Limb (tissue), 2 donors: ENCODE measurements around the gene EDIL3.

Source experiments
- DNase-seq, 2 donors: peaks; one replicate each; pipeline ENCODE4 v3.0.0-alpha.2; 2016; ENCODE audit errors: extremely low spot score in 2 of 2

Gene EDIL3

GRCh38 chr5:83919071-83920041, 465.3 kb downstream of the EDIL3 start:
- no peak for DNase-seq

- no peak for DNase-seq
Measured at GRCh38 chr5:83917261-83917908, 467.3 kb downstream of the EDIL3 start.

GRCh38 chr5:83914662-83915418, 469.8 kb downstream of the EDIL3 start:
- DNase-seq = no peak

GRCh38 chr5:83914199-83914598, 470.5 kb downstream of the EDIL3 start:
- DNase-seq = no peak

- DNase-seq = no peak
Measured at GRCh38 chr5:83913593-83913992, 471.1 kb downstream of the EDIL3 start.

- no peak for DNase-seq
Measured at GRCh38 chr5:83911367-83911919, 473.2 kb downstream of the EDIL3 start.

DNA sequence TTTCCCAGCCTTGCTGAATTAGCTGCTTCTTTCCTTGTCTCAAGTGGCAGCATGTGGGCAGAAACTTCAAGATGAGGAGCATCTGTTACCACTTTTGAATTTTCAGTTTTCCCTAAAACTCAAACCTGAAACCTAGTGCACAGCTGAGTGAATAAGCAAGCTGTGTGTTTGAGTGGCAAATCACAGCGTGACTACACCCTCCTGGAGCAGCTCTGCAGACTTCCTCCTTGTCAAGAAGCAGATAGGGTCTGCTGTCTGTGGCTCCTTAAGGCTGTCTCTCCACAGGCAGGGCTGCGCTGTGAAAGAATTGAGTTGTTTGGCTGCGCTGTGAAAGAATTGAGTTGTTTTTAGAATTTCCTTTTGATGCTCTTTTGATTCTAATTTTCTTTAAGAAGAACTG, 484.4 kb downstream of the EDIL3 start:
- DNase-seq = no peak

GRCh38 chr5:83899326-83899970, 485.2 kb downstream of the EDIL3 start:
- no peak for DNase-seq

- no peak for DNase-seq
Measured at GRCh38 chr5:83895860-83896259, 488.8 kb downstream of the EDIL3 start.

GRCh38 chr5:83891261-83891660, 493.4 kb downstream of the EDIL3 start:
- no peak for DNase-seq
